K562 (cell line): ENCODE results near the gene GOLT1A. TPM values are rescaled to one million over a fixed set of nuclear protein-coding genes. Genes with fewer than 3 reads are reported as not detected.

Experiments used
- ATAC-seq: fragments of 200-7000 bp; cut with Tn5 transposase; 3 replicates; pipeline ENCODE4 v1.9.1; 2020; ENCODE audit warnings: moderate library complexity
- BruUV-seq: library from RNA; stranded (reverse); fragments of 400-500 nt; replicated peaks from 2 replicates; lab custom pipeline; 2021; lab: Mats Ljungman, UMichigan
- CTCF ChIA-PET: fragments of 300-600 bp; formaldehyde crosslinking; extraction: SDS; loops from one replicate; lab custom pipeline; 2021; ENCODE audit warnings: low intra/inter-chr PET ratio; lab: Yijun Ruan, JAX
- POLR2A ChIA-PET: fragments of 300-600, 350-650 bp; sonication (Branson Sonifier 250); formaldehyde crosslinking; extraction: SDS; loops from one replicate; lab custom pipeline; 2021; ENCODE audit warnings: antibody characterized with exemption, inconsistent platforms; lab: Yijun Ruan, JAX
- DNase-seq, 4 experiments: peaks; one replicate each; pipeline versions ENCODE4 v3.0.0 to v3.0.0-alpha.2; 2011 to 2018; ENCODE audit warnings: low spot score in 3 of 4, mixed read lengths in 3 of 4; ENCODE audit errors: extremely low read depth in 1 of 4
- FAIRE-seq: peaks from 2 replicates; lab custom pipeline; 2011; peaks lifted over from hg19 to GRCh38; lab: Jason Lieb, UNC
- H2AFZ ChIP-seq: 2 replicates; pipeline ENCODE4 v1.6.0; 2011; ENCODE audit warnings: low read depth, low read length, control low read depth, inconsistent platforms
- H3K27ac ChIP-seq: fragments of 200-600 bp; 3 replicates; pipeline ENCODE4 v1.8.0; 2011; ENCODE audit warnings: low read depth, mild to moderate bottlenecking, control low read depth, inconsistent platforms, low read length, moderate library complexity, mixed read lengths; ENCODE audit errors: extremely low read depth
- H3K27me3 ChIP-seq, 2 experiments: fragments of 300-600 bp in 1 of 2; 2 replicates in 1 of 2; 3 replicates in 1 of 2; pipeline versions ENCODE4 v1.6.0 to v1.8.0; 2011; ENCODE audit warnings: inconsistent platforms in 2 of 2, low read length in 2 of 2, mild to moderate bottlenecking in 1 of 2, mixed read lengths in 1 of 2, moderate library complexity in 1 of 2; ENCODE audit not compliant: control insufficient read depth in 2 of 2, insufficient read depth in 2 of 2
- H3K36me3 ChIP-seq: fragments of 300-600 bp; 3 replicates; pipeline ENCODE4 v1.8.0; 2011; ENCODE audit warnings: mild to moderate bottlenecking, low read length, inconsistent platforms; ENCODE audit not compliant: control insufficient read depth, insufficient read depth
- H3K4me1 ChIP-seq, 2 experiments: fragments of 200-600 bp in 1 of 2; replicated peaks in 1 of 2; 2 replicates in 1 of 2; 3 replicates in 1 of 2; pipeline versions ENCODE4 v1.5.1 to v1.8.0; 2011; ENCODE audit warnings: inconsistent platforms in 2 of 2, low read length in 2 of 2, mild to moderate bottlenecking in 1 of 2, mixed read lengths in 1 of 2, moderate library complexity in 1 of 2; ENCODE audit not compliant: control insufficient read depth in 2 of 2, insufficient read depth in 2 of 2
- H3K4me2 ChIP-seq: 2 replicates; pipeline ENCODE4 v1.6.1; 2011; ENCODE audit warnings: low read length, control low read depth, inconsistent platforms, mixed read lengths; ENCODE audit not compliant: insufficient read depth
- H3K4me3 ChIP-seq: fragments of 200-600 bp; sonication (generic), shearing (Covaris generic); 2 replicates; pipeline ENCODE4 v1.5.1; 2016; ENCODE audit warnings: control low read depth, inconsistent platforms
- H3K79me2 ChIP-seq: fragments of 200-600 bp; 3 replicates; pipeline ENCODE4 v1.8.0; 2011; ENCODE audit warnings: low read length, inconsistent platforms; ENCODE audit not compliant: control insufficient read depth, insufficient read depth
- H3K9ac ChIP-seq, 2 experiments: 2 replicates each; pipeline versions ENCODE4 v1.6.0 to v1.6.1; 2011; ENCODE audit warnings: low read depth in 2 of 2, low read length in 2 of 2, control low read depth in 1 of 2, inconsistent platforms in 1 of 2, mild to moderate bottlenecking in 1 of 2, mixed read lengths in 1 of 2; ENCODE audit not compliant: insufficient read depth in 1 of 2
- H3K9me1 ChIP-seq: one replicate; pipeline ENCODE4 v1.6.0; 2011; ENCODE audit warnings: inconsistent platforms, mild to moderate bottlenecking, low read length, moderate library complexity; ENCODE audit not compliant: control insufficient read depth, insufficient read depth
- H3K9me3 ChIP-seq: replicated peaks from 2 replicates; pipeline ENCODE4 v1.5.1; 2011; ENCODE audit warnings: low read depth, low read length, inconsistent platforms; ENCODE audit not compliant: control insufficient read depth, insufficient read depth
- H4K20me1 ChIP-seq: replicated peaks from 2 replicates; pipeline ENCODE4 v1.6.1; 2011; ENCODE audit warnings: low read length, inconsistent platforms, mixed read lengths; ENCODE audit not compliant: control insufficient read depth, insufficient read depth
- CXXC5 ChIP-seq: fragments of 250-450 bp; sonication (Bioruptor Pico); IDR thresholded peaks from 2 replicates; pipeline ENCODE4 v1.8.0; 2022; ENCODE audit warnings: inconsistent platforms, mild to moderate bottlenecking, moderate library complexity
- ELF4 ChIP-seq: fragments of 450-650 bp; formaldehyde crosslinking; IDR thresholded peaks from 2 replicates; pipeline ENCODE4 v1.4.0; 2022; ENCODE audit warnings: missing genetic modification characterization
- EP400 ChIP-seq: fragments of 450-650 bp; IDR thresholded peaks from 2 replicates; pipeline ENCODE4 v1.6.1; 2017; ENCODE audit warnings: antibody characterized with exemption, mild to moderate bottlenecking, moderate library complexity
- HNRNPK ChIP-seq: fragments of 200-400 bp; formaldehyde crosslinking; IDR thresholded peaks from one replicate; pipeline ENCODE4 v1.6.1; 2018; ENCODE audit warnings: mild to moderate bottlenecking, low read depth, low read length; ENCODE audit not compliant: poor library complexity, severe bottlenecking
- JUND ChIP-seq, 2 experiments: IDR thresholded peaks; 2 replicates in 1 of 2; 3 replicates in 1 of 2; pipeline ENCODE4 v1.6.1; 2011; ENCODE audit warnings: borderline replicate concordance in 2 of 2, low read depth in 2 of 2, low read length in 2 of 2, improper control_type of control experiment in 1 of 2, missing biosample characterization in 1 of 2, missing genetic modification characterization in 1 of 2, missing genetic modification reagents in 1 of 2
- LCOR ChIP-seq: sonication (generic); formaldehyde crosslinking; IDR thresholded peaks from 2 replicates; pipeline ENCODE4 v1.8.0; 2022; ENCODE audit warnings: mild to moderate bottlenecking, missing genetic modification reagents
- MIER1 ChIP-seq: fragments of 450-650 bp; IDR thresholded peaks from 2 replicates; pipeline ENCODE4 v1.6.1; 2016; ENCODE audit warnings: antibody characterized with exemption, mild to moderate bottlenecking, low read depth
- MXD1 ChIP-seq: fragments of 250-450 bp; sonication (Bioruptor Pico); IDR thresholded peaks from 2 replicates; pipeline ENCODE4 v1.8.0; 2021; ENCODE audit warnings: borderline replicate concordance, mild to moderate bottlenecking, moderate library complexity; ENCODE audit not compliant: poor library complexity, severe bottlenecking
- RBM17 ChIP-seq: fragments of 200-400 bp; formaldehyde crosslinking; IDR thresholded peaks from 2 replicates; pipeline ENCODE4 v1.6.1; 2017; ENCODE audit warnings: low read depth, mild to moderate bottlenecking, low read length, borderline replicate concordance
- SOX6 ChIP-seq: fragments of 450-650 bp; IDR thresholded peaks from 2 replicates; pipeline ENCODE4 v1.6.1; 2014; ENCODE audit warnings: mild to moderate bottlenecking
- SREBF1 ChIP-seq: fragments of 150-350 bp; IDR thresholded peaks from 2 replicates; pipeline ENCODE4 v1.6.1; 2014; ENCODE audit warnings: antibody characterized with exemption, low read depth, low read length, borderline replicate concordance
- TRIM24 ChIP-seq, 2 experiments: fragments of 450-650 bp; IDR thresholded peaks; 2 replicates each; pipeline ENCODE4 v1.6.1; 2016
- ZBTB33 ChIP-seq: sonication (generic); formaldehyde crosslinking; IDR thresholded peaks from 2 replicates; pipeline ENCODE4 v1.8.1; 2023; ENCODE audit warnings: mild to moderate bottlenecking, missing genetic modification reagents
- ZBTB5 ChIP-seq: fragments of 450-650 bp; IDR thresholded peaks from 2 replicates; pipeline ENCODE4 v1.6.1; 2017; ENCODE audit warnings: antibody characterized with exemption
- WGBS: fragments of 100-300 bp; shearing (Covaris generic); methylation state at CpG from one replicate; pipeline ENCODE4 v1.1.6; 2016; ENCODE audit warnings: low coverage, mixed read lengths; ENCODE audit not compliant: insufficient coverage; ENCODE audit errors: missing lambda C conversion rate; 5-methylcytosine and 5-hydroxymethylcytosine counted together
- in situ Hi-C: fragments of 300-500 bp; cut with MboI; formaldehyde crosslinking; loops from 4 replicates; pipeline ENCODE4 v1.15.0; 2018; ENCODE audit warnings: inconsistent platforms, mixed read lengths
- intact Hi-C: fragments of 100-400 bp; cut with micrococcal nuclease; formaldehyde crosslinking; loops from 2 replicates; pipeline ENCODE4 v1.14.2; 2022
- polyA plus RNA-seq, 8 experiments: library from polyadenylated mRNA; depleted of rRNA in 4 of 8; stranded (reverse) in 5 of 8; unstranded in 3 of 8; fragments of >200 nt; fragmentation: Nextera tagmentation in 2 of 8; fragmentation: Illumina TruSeq in 1 of 8; extraction: Ambion mirVana in 2 of 8; extraction: Trizol in 1 of 8; gene quantifications; 2 replicates each; pipeline versions ENCODE4 v1.2.1 to v1.2.3, GENCODE V29; 2011 to 2014; ENCODE audit warnings: inconsistent platforms in 1 of 8, missing spikeins in 1 of 8
- total RNA-seq, 7 experiments: library from RNA; depleted of rRNA in 6 of 7; stranded (reverse); fragments of >200 nt in 6 of 7; fragmentation: Illumina TruSeq in 2 of 7; extraction: Trizol in 2 of 7; gene quantifications; 2 replicates each; pipeline versions ENCODE4 v1.2.1 to v1.2.3, GENCODE V29; 2011 to 2021; ENCODE audit warnings: low replicate concordance in 1 of 7

Gene GOLT1A
- total and polyA plus RNA-seq, 9 of the 15 experiments (the other 6 are each of a cell fraction or from before 2014, with no cell fraction given) = not detected

- H3K4me1 ChIP-seq = peaks cover 13 to 17% of the 10 kb centered on the region in 2 experiments; a peak in 4 of 5 replicates
- peak overlapping the region; percentile 9; the same call in 1 of the 2 replicates for H3K4me2 ChIP-seq
- H3K4me3 ChIP-seq = no peak overlapping the region
- no peaks in the 10 kb centered on the region for H3K36me3 ChIP-seq
- ChIA-PET POLR2A (interaction anchor here (0.8 to 1.3 kb wide), 2 partner anchors 13 to 251 kb away, joined by 3 read pairs; partner anchors contain the start of gene GOLT1A), CTCF (no interaction called here)
- peak; percentile 67 for ATAC-seq
- peaks cover 23 to 34% of the 10 kb centered on the region in 2 experiments for H3K27me3 ChIP-seq
- no TSS peak for BruUV-seq
- peaks cover 5% of the 10 kb centered on the region for H4K20me1 ChIP-seq
- 0% methylated on average over 2 of the region's 2 CpGs for WGBS
- peak; percentile 92 for FAIRE-seq
- no peak overlapping the region for H3K27ac ChIP-seq
- intact Hi-C loops = no loop called here
- no peak overlapping the region for H2AFZ ChIP-seq
- H3K9me1 ChIP-seq = no peaks in the 10 kb centered on the region
- H3K9ac ChIP-seq = no peak overlapping the region
- in situ Hi-C loops = no loop called here
- peak in 2 of 4 experiments; percentile 53 to 65 for DNase-seq
- no peaks in the 10 kb centered on the region for H3K9me3 ChIP-seq
- no peaks in the 10 kb centered on the region for H3K79me2 ChIP-seq
- no peak for TF ChIP-seq SREBF1
- no peak for TF ChIP-seq EP400
- TF ChIP-seq CXXC5 = peak; percentile 40; the same call in 1 of the 2 replicates
- TF ChIP-seq ELF4 = peak; percentile 60; the same call in 1 of the 2 replicates
- TF ChIP-seq MIER1 = no peak
- TF ChIP-seq RBM17 = no peak
- TF ChIP-seq HNRNPK = no peak
- TF ChIP-seq SOX6 = peak; percentile 85
- no peak for TF ChIP-seq ZBTB5
- TF ChIP-seq LCOR = no peak
- peak; percentile 69 to 78 for TF ChIP-seq TRIM24 (IDR thresholded peaks at IDR 0.05)
- TF ChIP-seq MXD1 (CRISPR knock-in tag) = no peak
- TF ChIP-seq JUND (IDR thresholded peaks at IDR 0.05; ENCODE audit: borderline replicate concordance, low read depth, low read length) = no peak
- TF ChIP-seq JUND (tag; IDR thresholded peaks at IDR 0.05; ENCODE audit: borderline replicate concordance, low read depth, low read length) = peak; percentile 28; the same call in 1 of the 3 replicates
- TF ChIP-seq ZBTB33 = no peak
Observed at GRCh38 chr1:204227351-204227750, 13.6 kb upstream of the GOLT1A start.
